ENCODE measurements around the gene KCNAB2. TPM values are rescaled to one million over a fixed set of nuclear protein-coding genes. Genes with fewer than 3 reads are reported as not detected.

KCNAB2 gene
- total and polyA plus RNA-seq, 2 experiments from 2014 or later = 3.9 to 4.8 TPM

GRCh38 chr1:6006882-6007281 lies 38.8 kb upstream of the KCNAB2 start:
- Histone ChIP-seq H3K27me3 (replicated peaks; ENCODE audit: insufficient read depth) (no peaks in the 10 kb centered on the region), H3K36me3 (ENCODE audit: low read depth) (no peaks in the 10 kb centered on the region), H3K4me1 (ENCODE audit: insufficient read depth) (no peaks in the 10 kb centered on the region), H3K9me3 (ENCODE audit: low read depth) (no peaks in the 10 kb centered on the region), H4K20me1 (ENCODE audit: insufficient read depth) (no peaks in the 10 kb centered on the region), H3K79me2 (ENCODE audit: insufficient read depth) (no peaks in the 10 kb centered on the region), H3K27ac (no peak overlapping the region), H3K9ac (no peak overlapping the region), H2AFZ (no peak overlapping the region), H3F3A (ENCODE audit: insufficient read depth) (no peaks in the 10 kb centered on the region), H3K9me2 (ENCODE audit: insufficient read depth) (no peaks in the 10 kb centered on the region), H3K4me2 (ENCODE audit: unreplicated experiment) (no peak overlapping the region), H3K4me3 (no peak overlapping the region)
- in situ Hi-C loops (cut with MboI) = no loop called here
- WGBS, 2 experiments (ENCODE audit: low coverage in 1 of 2, low lambda C conversion rate in 2 of 2, missing lambda C conversion rate in 2 of 2) = 70 to 86% methylated on average over 10 to 11 of the region's 12 CpGs
- DNase-seq = no peak
- TF ChIP-seq EZH2phosphoT487 (IDR thresholded peaks at IDR 0.05; ENCODE audit: insufficient read depth, low read depth) (no peak), EZH2 (IDR thresholded peaks at IDR 0.05; ENCODE audit: insufficient read depth, poor library complexity, severe bottlenecking) (no peak)

DNA sequence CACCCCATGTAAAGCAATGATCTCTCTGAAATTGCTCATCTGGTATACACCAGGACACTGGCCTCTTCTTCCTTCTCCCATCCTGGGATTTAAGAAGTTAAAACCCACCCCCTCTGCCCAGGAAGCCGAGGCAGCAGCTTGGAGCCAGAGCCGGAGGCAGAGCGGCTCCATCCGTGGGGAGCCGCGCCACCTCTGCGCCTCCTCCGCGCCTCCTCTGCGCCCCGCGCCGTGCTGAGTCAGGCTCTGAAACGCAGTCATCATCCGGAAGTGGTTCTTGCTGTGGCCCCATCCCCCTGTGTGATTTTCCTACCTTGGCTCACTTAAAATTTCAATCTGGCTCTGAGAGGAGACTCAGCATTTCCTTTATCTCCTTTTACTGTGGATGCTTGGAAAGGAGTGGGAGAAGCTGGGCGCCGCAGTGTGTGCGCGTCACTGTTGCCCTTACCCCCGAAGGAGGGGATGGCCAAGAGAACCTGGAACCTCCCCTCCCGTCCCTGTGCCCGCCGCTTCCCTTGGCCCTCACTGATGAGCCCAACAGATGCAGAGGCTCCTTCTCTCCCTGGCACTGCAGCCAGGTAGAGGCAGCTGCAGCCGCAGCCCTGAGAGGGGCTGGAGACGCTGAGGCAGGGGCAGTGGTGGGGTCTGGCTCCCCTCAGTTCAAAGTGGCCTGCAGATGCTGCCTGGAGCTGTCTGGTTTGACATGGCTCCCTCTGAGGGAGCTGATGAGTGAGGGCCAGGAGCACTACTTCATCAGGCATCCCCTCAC lies 38.2 kb upstream of the KCNAB2 start:
- no peak overlapping the region for H3K4me3 ChIP-seq
- no peaks in the 10 kb centered on the region for H3K27me3 ChIP-seq (replicated peaks; ENCODE audit: insufficient read depth)

GRCh38 chr1:6008084-6008415 lies 37.6 kb upstream of the KCNAB2 start:
- H3K9ac ChIP-seq = no peak overlapping the region
- no peaks in the 10 kb centered on the region for H3K36me3 ChIP-seq (ENCODE audit: low read depth)
- no peaks in the 10 kb centered on the region for H3K9me3 ChIP-seq (ENCODE audit: low read depth)
- H3K4me2 ChIP-seq (ENCODE audit: unreplicated experiment) = no peak overlapping the region
- H2AFZ ChIP-seq = no peak overlapping the region
- H3K27me3 ChIP-seq (replicated peaks; ENCODE audit: insufficient read depth) = no peaks in the 10 kb centered on the region
- H3K4me3 ChIP-seq = no peak overlapping the region
- in situ Hi-C loops (cut with MboI) = no loop called here
- H4K20me1 ChIP-seq (ENCODE audit: insufficient read depth) = no peaks in the 10 kb centered on the region
- no peaks in the 10 kb centered on the region for H3K4me1 ChIP-seq (ENCODE audit: insufficient read depth)
- no peaks in the 10 kb centered on the region for H3F3A ChIP-seq (ENCODE audit: insufficient read depth)
- no peaks in the 10 kb centered on the region for H3K9me2 ChIP-seq (ENCODE audit: insufficient read depth)
- TF ChIP-seq EZH2 (IDR thresholded peaks at IDR 0.05; ENCODE audit: insufficient read depth, poor library complexity, severe bottlenecking) = no peak
- DNase-seq = no peak
- WGBS, 2 experiments (ENCODE audit: low coverage in 1 of 2, low lambda C conversion rate in 2 of 2, missing lambda C conversion rate in 2 of 2) = 80 to 85% methylated on average over 11 of the region's 11 CpGs
- H3K27ac ChIP-seq = no peak overlapping the region
- H3K79me2 ChIP-seq (ENCODE audit: insufficient read depth) = no peaks in the 10 kb centered on the region

More for the DNA sequence above, 38.2 kb upstream of the KCNAB2 start:
- Histone ChIP-seq H3K27ac (no peak overlapping the region), H3K79me2 (ENCODE audit: insufficient read depth) (no peaks in the 10 kb centered on the region), H3K9me3 (ENCODE audit: low read depth) (no peaks in the 10 kb centered on the region), H3K4me1 (ENCODE audit: insufficient read depth) (no peaks in the 10 kb centered on the region), H3K36me3 (ENCODE audit: low read depth) (no peaks in the 10 kb centered on the region), H3K9ac (no peak overlapping the region), H3K9me2 (ENCODE audit: insufficient read depth) (no peaks in the 10 kb centered on the region), H4K20me1 (ENCODE audit: insufficient read depth) (no peaks in the 10 kb centered on the region), H3F3A (ENCODE audit: insufficient read depth) (no peaks in the 10 kb centered on the region), H3K4me2 (ENCODE audit: unreplicated experiment) (no peak overlapping the region), H2AFZ (no peak overlapping the region)
- in situ Hi-C loops (cut with MboI) = no loop called here
- no peak for DNase-seq
- TF ChIP-seq EZH2phosphoT487 (IDR thresholded peaks at IDR 0.05; ENCODE audit: insufficient read depth, low read depth) = no peak
- no peak for TF ChIP-seq EZH2 (IDR thresholded peaks at IDR 0.05; ENCODE audit: insufficient read depth, poor library complexity, severe bottlenecking)
- WGBS, 2 experiments (ENCODE audit: low coverage in 1 of 2, low lambda C conversion rate in 2 of 2, missing lambda C conversion rate in 2 of 2) = 76 to 80% methylated on average over 24 to 25 of the region's 25 CpGs

DNA sequence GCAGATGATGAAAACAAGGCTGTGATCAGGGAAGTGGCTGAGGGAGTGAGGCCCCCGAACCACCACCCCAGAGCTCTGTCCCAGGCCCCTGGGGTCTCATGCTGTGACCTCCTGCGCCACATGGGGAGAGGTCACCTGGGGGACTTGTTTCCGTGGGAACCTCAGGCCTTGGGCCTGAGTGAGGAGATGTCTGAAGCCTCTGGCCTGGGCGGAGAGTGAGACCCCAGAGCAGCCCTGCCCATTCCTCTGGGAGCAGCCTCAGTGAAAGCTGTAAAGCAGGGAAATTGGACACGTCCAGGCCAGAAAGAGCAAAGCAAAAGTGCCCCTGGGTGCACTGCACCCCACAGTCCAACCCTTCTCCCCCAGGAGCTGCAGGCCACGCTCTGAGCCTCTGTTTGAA lies 37.0 kb upstream of the KCNAB2 start:
- Histone ChIP-seq H3K4me3 (no peak overlapping the region), H3K9ac (no peak overlapping the region), H3K36me3 (ENCODE audit: low read depth) (no peaks in the 10 kb centered on the region), H2AFZ (no peak overlapping the region), H3K4me1 (ENCODE audit: insufficient read depth) (no peaks in the 10 kb centered on the region), H3K27ac (no peak overlapping the region), H3F3A (ENCODE audit: insufficient read depth) (no peaks in the 10 kb centered on the region), H3K79me2 (ENCODE audit: insufficient read depth) (no peaks in the 10 kb centered on the region), H3K4me2 (ENCODE audit: unreplicated experiment) (no peak overlapping the region), H3K9me3 (ENCODE audit: low read depth) (no peaks in the 10 kb centered on the region), H4K20me1 (ENCODE audit: insufficient read depth) (no peaks in the 10 kb centered on the region), H3K9me2 (ENCODE audit: insufficient read depth) (no peaks in the 10 kb centered on the region), H3K27me3 (replicated peaks; ENCODE audit: insufficient read depth) (no peaks in the 10 kb centered on the region)
- TF ChIP-seq EZH2 (IDR thresholded peaks at IDR 0.05; ENCODE audit: insufficient read depth, poor library complexity, severe bottlenecking) = no peak
- no peak for TF ChIP-seq EZH2phosphoT487 (IDR thresholded peaks at IDR 0.05; ENCODE audit: insufficient read depth, low read depth)
- DNase-seq = no peak
- in situ Hi-C loops (cut with MboI) = no loop called here
- WGBS, 2 experiments (ENCODE audit: low coverage in 1 of 2, low lambda C conversion rate in 2 of 2, missing lambda C conversion rate in 2 of 2) = 71 to 87% methylated on average over 5 to 6 of the region's 6 CpGs

All from GM23248 (cell line).